ENCODE measurements around the gene PLEKHG4B.

PLEKHG4B gene

GRCh38 chr5:129148-129547 is 37.2 kb downstream of the PLEKHG4B start:
- H3K27ac ChIP-seq (ENCODE audit: insufficient read depth, low read length, poor library complexity, severe bottlenecking), result no peak overlapping the region
- H3K4me1 ChIP-seq (ENCODE audit: control insufficient read depth, insufficient read depth, low read length, poor library complexity, severe bottlenecking), result no peaks in the 10 kb centered on the region
- H3K36me3 ChIP-seq (ENCODE audit: control insufficient read depth, insufficient read depth, low read length), result no peaks in the 10 kb centered on the region
- no peak overlapping the region for H3K4me3 ChIP-seq (ENCODE audit: insufficient read depth, low read depth, low read length, poor library complexity, severe bottlenecking)
- no peaks in the 10 kb centered on the region for H3K9me3 ChIP-seq (ENCODE audit: control insufficient read depth, low read length)
- H3K27me3 ChIP-seq (replicated peaks; ENCODE audit: control insufficient read depth, insufficient read depth, low read length, poor library complexity, severe bottlenecking), result no peaks in the 10 kb centered on the region
- DNase-seq, result no peak

GRCh38 chr5:129820-130219 is 37.9 kb downstream of the PLEKHG4B start:
- H3K36me3 ChIP-seq (ENCODE audit: control insufficient read depth, insufficient read depth, low read length), result no peaks in the 10 kb centered on the region
- H3K27me3 ChIP-seq (replicated peaks; ENCODE audit: control insufficient read depth, insufficient read depth, low read length, poor library complexity, severe bottlenecking), result no peaks in the 10 kb centered on the region
- no peak for DNase-seq
- no peaks in the 10 kb centered on the region for H3K4me1 ChIP-seq (ENCODE audit: control insufficient read depth, insufficient read depth, low read length, poor library complexity, severe bottlenecking)
- H3K4me3 ChIP-seq (ENCODE audit: insufficient read depth, low read depth, low read length, poor library complexity, severe bottlenecking), result no peak overlapping the region
- H3K9me3 ChIP-seq (ENCODE audit: control insufficient read depth, low read length), result no peaks in the 10 kb centered on the region
- H3K27ac ChIP-seq (ENCODE audit: insufficient read depth, low read length, poor library complexity, severe bottlenecking), result no peak overlapping the region

- DNase-seq, result no peak
- Histone ChIP-seq H3K27me3 (replicated peaks; ENCODE audit: control insufficient read depth, insufficient read depth, low read length, poor library complexity, severe bottlenecking) (no peaks in the 10 kb centered on the region), H3K4me3 (ENCODE audit: insufficient read depth, low read depth, low read length, poor library complexity, severe bottlenecking) (no peak overlapping the region), H3K9me3 (ENCODE audit: control insufficient read depth, low read length) (no peaks in the 10 kb centered on the region), H3K36me3 (ENCODE audit: control insufficient read depth, insufficient read depth, low read length) (no peaks in the 10 kb centered on the region), H3K4me1 (ENCODE audit: control insufficient read depth, insufficient read depth, low read length, poor library complexity, severe bottlenecking) (no peaks in the 10 kb centered on the region), H3K27ac (ENCODE audit: insufficient read depth, low read length, poor library complexity, severe bottlenecking) (no peak overlapping the region)
These were observed 38.7 kb downstream of the PLEKHG4B start for GRCh38 chr5:130601-131131.

GRCh38 chr5:136901-137300 is 44.9 kb downstream of the PLEKHG4B start:
- Histone ChIP-seq H3K4me3 (ENCODE audit: insufficient read depth, low read depth, low read length, poor library complexity, severe bottlenecking) (no peak overlapping the region), H3K27ac (ENCODE audit: insufficient read depth, low read length, poor library complexity, severe bottlenecking) (no peak overlapping the region), H3K9me3 (ENCODE audit: control insufficient read depth, low read length) (no peaks in the 10 kb centered on the region), H3K36me3 (ENCODE audit: control insufficient read depth, insufficient read depth, low read length) (no peaks in the 10 kb centered on the region), H3K27me3 (replicated peaks; ENCODE audit: control insufficient read depth, insufficient read depth, low read length, poor library complexity, severe bottlenecking) (no peaks in the 10 kb centered on the region), H3K4me1 (ENCODE audit: control insufficient read depth, insufficient read depth, low read length, poor library complexity, severe bottlenecking) (no peaks in the 10 kb centered on the region)
- DNase-seq, result no peak

- Histone ChIP-seq H3K4me1 (ENCODE audit: control insufficient read depth, insufficient read depth, low read length, poor library complexity, severe bottlenecking) (no peaks in the 10 kb centered on the region), H3K27me3 (replicated peaks; ENCODE audit: control insufficient read depth, insufficient read depth, low read length, poor library complexity, severe bottlenecking) (no peaks in the 10 kb centered on the region), H3K4me3 (ENCODE audit: insufficient read depth, low read depth, low read length, poor library complexity, severe bottlenecking) (no peak overlapping the region), H3K36me3 (ENCODE audit: control insufficient read depth, insufficient read depth, low read length) (no peaks in the 10 kb centered on the region), H3K27ac (ENCODE audit: insufficient read depth, low read length, poor library complexity, severe bottlenecking) (no peak overlapping the region), H3K9me3 (ENCODE audit: control insufficient read depth, low read length) (no peaks in the 10 kb centered on the region)
- no peak for DNase-seq
These were observed 45.8 kb downstream of the PLEKHG4B start for GRCh38 chr5:137741-138140.

- Histone ChIP-seq H3K27me3 (replicated peaks; ENCODE audit: control insufficient read depth, insufficient read depth, low read length, poor library complexity, severe bottlenecking) (no peaks in the 10 kb centered on the region), H3K9me3 (ENCODE audit: control insufficient read depth, low read length) (no peaks in the 10 kb centered on the region), H3K36me3 (ENCODE audit: control insufficient read depth, insufficient read depth, low read length) (no peaks in the 10 kb centered on the region), H3K27ac (ENCODE audit: insufficient read depth, low read length, poor library complexity, severe bottlenecking) (no peak overlapping the region), H3K4me3 (ENCODE audit: insufficient read depth, low read depth, low read length, poor library complexity, severe bottlenecking) (no peak overlapping the region), H3K4me1 (ENCODE audit: control insufficient read depth, insufficient read depth, low read length, poor library complexity, severe bottlenecking) (no peaks in the 10 kb centered on the region)
- DNase-seq, result no peak
These were observed 47.0 kb downstream of the PLEKHG4B start for GRCh38 chr5:138936-139335.

GRCh38 chr5:139579-140442 is 47.8 kb downstream of the PLEKHG4B start:
- Histone ChIP-seq H3K4me3 (ENCODE audit: insufficient read depth, low read depth, low read length, poor library complexity, severe bottlenecking) (no peak overlapping the region), H3K36me3 (ENCODE audit: control insufficient read depth, insufficient read depth, low read length) (no peaks in the 10 kb centered on the region), H3K9me3 (ENCODE audit: control insufficient read depth, low read length) (no peaks in the 10 kb centered on the region), H3K4me1 (ENCODE audit: control insufficient read depth, insufficient read depth, low read length, poor library complexity, severe bottlenecking) (no peaks in the 10 kb centered on the region), H3K27me3 (replicated peaks; ENCODE audit: control insufficient read depth, insufficient read depth, low read length, poor library complexity, severe bottlenecking) (no peaks in the 10 kb centered on the region), H3K27ac (ENCODE audit: insufficient read depth, low read length, poor library complexity, severe bottlenecking) (no peak overlapping the region)
- no peak for DNase-seq

- no peak overlapping the region for H3K4me3 ChIP-seq (ENCODE audit: insufficient read depth, low read depth, low read length, poor library complexity, severe bottlenecking)
- no peak for DNase-seq
- no peak overlapping the region for H3K27ac ChIP-seq (ENCODE audit: insufficient read depth, low read length, poor library complexity, severe bottlenecking)
- H3K9me3 ChIP-seq (ENCODE audit: control insufficient read depth, low read length), result no peaks in the 10 kb centered on the region
- no peaks in the 10 kb centered on the region for H3K27me3 ChIP-seq (replicated peaks; ENCODE audit: control insufficient read depth, insufficient read depth, low read length, poor library complexity, severe bottlenecking)
- no peaks in the 10 kb centered on the region for H3K4me1 ChIP-seq (ENCODE audit: control insufficient read depth, insufficient read depth, low read length, poor library complexity, severe bottlenecking)
- H3K36me3 ChIP-seq (ENCODE audit: control insufficient read depth, insufficient read depth, low read length), result no peaks in the 10 kb centered on the region
These were observed 48.5 kb downstream of the PLEKHG4B start for GRCh38 chr5:140443-140829.

- no peak for DNase-seq
- Histone ChIP-seq H3K4me1 (ENCODE audit: control insufficient read depth, insufficient read depth, low read length, poor library complexity, severe bottlenecking) (no peaks in the 10 kb centered on the region), H3K27ac (ENCODE audit: insufficient read depth, low read length, poor library complexity, severe bottlenecking) (no peak overlapping the region), H3K9me3 (ENCODE audit: control insufficient read depth, low read length) (no peaks in the 10 kb centered on the region), H3K27me3 (replicated peaks; ENCODE audit: control insufficient read depth, insufficient read depth, low read length, poor library complexity, severe bottlenecking) (no peaks in the 10 kb centered on the region), H3K36me3 (ENCODE audit: control insufficient read depth, insufficient read depth, low read length) (no peaks in the 10 kb centered on the region), H3K4me3 (ENCODE audit: insufficient read depth, low read depth, low read length, poor library complexity, severe bottlenecking) (no peak overlapping the region)
These were observed 49.2 kb downstream of the PLEKHG4B start for GRCh38 chr5:141211-141610.

GRCh38 chr5:141761-142160 is 49.8 kb downstream of the PLEKHG4B start:
- no peak overlapping the region for H3K27ac ChIP-seq (ENCODE audit: insufficient read depth, low read length, poor library complexity, severe bottlenecking)
- peaks cover 3% of the 10 kb centered on the region for H3K9me3 ChIP-seq (ENCODE audit: control insufficient read depth, low read length)
- H3K36me3 ChIP-seq (ENCODE audit: control insufficient read depth, insufficient read depth, low read length), result no peaks in the 10 kb centered on the region
- no peak overlapping the region for H3K4me3 ChIP-seq (ENCODE audit: insufficient read depth, low read depth, low read length, poor library complexity, severe bottlenecking)
- no peak for DNase-seq
- H3K27me3 ChIP-seq (replicated peaks; ENCODE audit: control insufficient read depth, insufficient read depth, low read length, poor library complexity, severe bottlenecking), result no peaks in the 10 kb centered on the region
- no peaks in the 10 kb centered on the region for H3K4me1 ChIP-seq (ENCODE audit: control insufficient read depth, insufficient read depth, low read length, poor library complexity, severe bottlenecking)

Data from effector memory CD4-positive, alpha-beta T cell (primary cell).